ENCODE measurements around the gene NCOA3. TPM values are rescaled to one million over a fixed set of nuclear protein-coding genes. Genes with fewer than 3 reads are reported as not detected.

The NCOA3 gene
- total and polyA plus RNA-seq, 10 of the 15 experiments (the other 5 are each of a cell fraction or from before 2014, with no cell fraction given), result 16.9 to 96.2 (median 73.6) TPM

GRCh38 chr20:47663354-47664067 is 161.8 kb downstream of the NCOA3 start (continued):
- TF ChIP-seq CUX1 (IDR thresholded peaks at IDR 0.05; ENCODE audit: insufficient replicate concordance, low read depth, low read length) (no peak), RELA (IDR thresholded peaks at IDR 0.05; ENCODE audit: borderline replicate concordance, partially characterized antibody) (no peak), USF1 (IDR thresholded peaks at IDR 0.05; ENCODE audit: borderline replicate concordance, extremely low read length, insufficient read depth, low read depth, low read length) (no peak), SREBF1 (IDR thresholded peaks at IDR 0.05; ENCODE audit: low read length) (no peak), SMAD5 (IDR thresholded peaks at IDR 0.05; ENCODE audit: low read depth) (no peak), RAD21 (IDR thresholded peaks at IDR 0.05; ENCODE audit: insufficient read depth, low read depth, low read length) (peak; percentile 78), KAT2A (conservative IDR thresholded peaks at IDR 0.05; ENCODE audit: control insufficient read depth, low read depth, low read length) (no peak), KLF5 (IDR thresholded peaks at IDR 0.05; ENCODE audit: partially characterized antibody) (no peak), IRF5 (IDR thresholded peaks at IDR 0.05; ENCODE audit: borderline replicate concordance) (no peak), CHD2 (IDR thresholded peaks at IDR 0.05; ENCODE audit: borderline replicate concordance, low read depth, low read length) (no peak), SRF (IDR thresholded peaks at IDR 0.05; ENCODE audit: low read depth in 2 of 2, low read length in 2 of 2) (no peak), BHLHE40 (IDR thresholded peaks at IDR 0.05; ENCODE audit: borderline replicate concordance in 1 of 2, low read depth in 2 of 2, low read length in 1 of 2) (0 out of 4 replicates have a peak, but pooled peaks of 1 of the 2 experiments have one; percentile 12), CBFB (IDR thresholded peaks at IDR 0.05; ENCODE audit: low read depth) (0 out of 2 replicates have a peak, but pooled peaks have one; percentile 75), EGR1 (IDR thresholded peaks at IDR 0.05; ENCODE audit: borderline replicate concordance in 1 of 2, low read depth in 2 of 2, low read length in 2 of 2) (no peak), ZSCAN29 (IDR thresholded peaks at IDR 0.05) (no peak), ETV6 (conservative IDR thresholded peaks at IDR 0.05 in 1 of 2, IDR thresholded peaks at IDR 0.05 in 1 of 2; ENCODE audit: borderline replicate concordance in 1 of 2, low read depth in 1 of 2) (0 out of 4 replicates have a peak, but pooled peaks of 1 of the 2 experiments have one; percentile 97), SMAD1 (IDR thresholded peaks at IDR 0.05; ENCODE audit: low read depth, partially characterized antibody) (no peak), ZNF24 (IDR thresholded peaks at IDR 0.05) (no peak), EP300 (IDR thresholded peaks at IDR 0.05; ENCODE audit: borderline replicate concordance in 1 of 2, control insufficient read depth in 1 of 2, low read depth in 2 of 2, low read length in 2 of 2) (no peak), RB1 (IDR thresholded peaks at IDR 0.05; ENCODE audit: borderline replicate concordance) (peak; percentile 58; the same call in 1 of the 2 replicates), HDGF (IDR thresholded peaks at IDR 0.05) (0 out of 2 replicates have a peak, but pooled peaks have one; percentile 44), FOXK2 (IDR thresholded peaks at IDR 0.05) (no peak)

Measured in GM12878 (cell line).